ACC112 (cell line): ENCODE data around the gene B4GALT6.

Source experiments
- H2AFZ ChIP-seq: fragments of 200-600 bp; sonication (generic); one replicate; pipeline ENCODE4 v1.6.0; 2017; ENCODE audit warnings: antibody characterized with exemption, low read length; ENCODE audit not compliant: unreplicated experiment
- H3K27ac ChIP-seq: fragments of 200-600 bp; sonication (generic); 2 replicates; pipeline ENCODE4 v1.5.1; 2014; ENCODE audit warnings: low read depth, mild to moderate bottlenecking, antibody characterized with exemption, low read length, moderate library complexity
- H3K27me3 ChIP-seq: fragments of 200-600 bp; sonication (generic); 2 replicates; pipeline ENCODE4 v1.6.1; 2014; ENCODE audit warnings: mild to moderate bottlenecking, antibody characterized with exemption, low read length, moderate library complexity, mixed read lengths; ENCODE audit not compliant: insufficient read depth
- H3K36me3 ChIP-seq: fragments of 200-600 bp; sonication (generic); 2 replicates; pipeline ENCODE4 v1.6.1; 2016; ENCODE audit warnings: mild to moderate bottlenecking, antibody characterized with exemption, low read length, moderate library complexity, mixed read lengths; ENCODE audit not compliant: insufficient read depth
- H3K4me1 ChIP-seq: fragments of 200-600 bp; sonication (generic); one replicate; pipeline ENCODE4 v1.6.1; 2016; ENCODE audit warnings: low read length, mixed read lengths; ENCODE audit not compliant: insufficient read depth, unreplicated experiment, control insufficient read depth
- H3K4me3 ChIP-seq: fragments of 200-600 bp; sonication (generic); 2 replicates; pipeline ENCODE4 v1.5.1; 2014; ENCODE audit warnings: mild to moderate bottlenecking, low read depth, low read length
- H3K79me2 ChIP-seq: fragments of 200-600 bp; sonication (generic); one replicate; pipeline ENCODE4 v1.6.0; 2016; ENCODE audit warnings: low read length; ENCODE audit not compliant: control insufficient read depth, unreplicated experiment, insufficient read depth

B4GALT6 gene

GRCh38 chr18:31595121-31595771, 89.1 kb downstream of the B4GALT6 start:
- no peaks in the 10 kb centered on the region for H3K79me2 ChIP-seq
- H3K27me3 ChIP-seq: peaks cover 55% of the 10 kb centered on the region
- H3K4me1 ChIP-seq: no peaks in the 10 kb centered on the region
- no peaks in the 10 kb centered on the region for H3K36me3 ChIP-seq
- no peak overlapping the region for H2AFZ ChIP-seq
- no peak overlapping the region for H3K4me3 ChIP-seq
- H3K27ac ChIP-seq: no peak overlapping the region

GRCh38 chr18:31592506-31593157, 91.7 kb downstream of the B4GALT6 start:
- Histone ChIP-seq H3K4me3 (no peak overlapping the region), H3K36me3 (no peaks in the 10 kb centered on the region), H2AFZ (no peak overlapping the region), H3K27ac (no peak overlapping the region), H3K4me1 (no peaks in the 10 kb centered on the region), H3K27me3 (peaks cover 62% of the 10 kb centered on the region), H3K79me2 (no peaks in the 10 kb centered on the region)

DNA sequence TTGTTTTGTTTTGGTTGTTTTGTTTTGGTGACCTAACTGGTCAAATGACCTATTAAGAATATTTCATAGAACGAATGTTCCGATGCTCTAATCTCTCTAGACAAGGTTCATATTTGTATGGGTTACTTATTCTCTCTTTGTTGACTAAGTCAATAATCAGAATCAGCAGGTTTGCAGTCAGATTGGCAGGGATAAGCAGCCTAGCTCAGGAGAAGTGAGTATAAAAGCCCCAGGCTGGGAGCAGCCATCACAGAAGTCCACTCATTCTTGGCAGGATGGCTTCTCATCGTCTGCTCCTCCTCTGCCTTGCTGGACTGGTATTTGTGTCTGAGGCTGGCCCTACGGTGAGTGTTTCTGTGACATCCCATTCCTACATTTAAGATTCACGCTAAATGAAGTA, 92.8 kb downstream of the B4GALT6 start, which contains the start of gene TTR:
Gene TTR, plus strand, starts transcription at position 250 of the 400 bp plus-strand sequence. Its CDS starts 26 bp downstream, at position 276.
- Histone ChIP-seq H3K4me1 (no peaks in the 10 kb centered on the region), H3K4me3 (no peak within 1 kb of the TSS), H3K27ac (no peak within 1 kb of the TSS), H3K27me3 (peaks cover 62% of the 10 kb centered on the region), H3K79me2 (no peaks in the 10 kb centered on the region), H2AFZ (no peak within 1 kb of the TSS), H3K36me3 (no peaks in the 10 kb centered on the region)

DNA sequence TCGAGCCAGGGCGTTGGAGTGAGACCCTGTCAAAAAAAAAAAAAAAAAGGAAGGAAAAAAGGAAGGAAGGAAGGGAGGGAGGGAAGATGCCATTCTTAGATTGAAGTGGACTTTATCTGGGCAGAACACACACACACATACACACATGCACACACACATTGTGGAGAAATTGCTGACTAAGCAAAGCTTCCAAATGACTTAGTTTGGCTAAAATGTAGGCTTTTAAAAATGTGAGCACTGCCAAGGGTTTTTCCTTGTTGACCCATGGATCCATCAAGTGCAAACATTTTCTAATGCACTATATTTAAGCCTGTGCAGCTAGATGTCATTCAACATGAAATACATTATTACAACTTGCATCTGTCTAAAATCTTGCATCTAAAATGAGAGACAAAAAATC, 93.3 kb downstream of the B4GALT6 start:
- no peak overlapping the region for H2AFZ ChIP-seq
- H3K4me3 ChIP-seq: no peak overlapping the region
- H3K27me3 ChIP-seq: peaks cover 59% of the 10 kb centered on the region
- H3K79me2 ChIP-seq: no peaks in the 10 kb centered on the region
- no peak overlapping the region for H3K27ac ChIP-seq
- H3K4me1 ChIP-seq: no peaks in the 10 kb centered on the region
- H3K36me3 ChIP-seq: no peaks in the 10 kb centered on the region

DNA sequence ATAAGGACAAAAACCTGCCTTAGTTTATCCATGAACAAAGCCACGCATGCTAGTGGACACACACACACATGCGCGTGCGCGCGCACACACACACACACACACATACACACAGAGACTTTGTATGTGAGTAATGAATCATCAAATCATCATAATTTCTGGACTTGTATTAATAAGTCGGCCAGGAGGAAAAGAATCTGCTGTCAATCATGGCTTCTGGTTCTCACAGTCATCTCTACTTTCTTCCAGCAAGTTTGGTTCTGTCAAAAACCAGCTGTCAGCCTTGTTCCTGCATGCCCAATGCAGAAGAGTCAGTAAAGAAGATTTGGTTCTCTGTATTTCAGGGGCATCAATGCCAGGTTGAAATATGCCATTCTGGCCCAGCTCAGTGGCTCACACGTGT, 93.8 kb downstream of the B4GALT6 start:
- Histone ChIP-seq H2AFZ (no peak overlapping the region), H3K27me3 (peaks cover 56% of the 10 kb centered on the region), H3K36me3 (no peaks in the 10 kb centered on the region), H3K27ac (no peak overlapping the region), H3K79me2 (no peaks in the 10 kb centered on the region), H3K4me1 (no peaks in the 10 kb centered on the region), H3K4me3 (no peak overlapping the region)

DNA sequence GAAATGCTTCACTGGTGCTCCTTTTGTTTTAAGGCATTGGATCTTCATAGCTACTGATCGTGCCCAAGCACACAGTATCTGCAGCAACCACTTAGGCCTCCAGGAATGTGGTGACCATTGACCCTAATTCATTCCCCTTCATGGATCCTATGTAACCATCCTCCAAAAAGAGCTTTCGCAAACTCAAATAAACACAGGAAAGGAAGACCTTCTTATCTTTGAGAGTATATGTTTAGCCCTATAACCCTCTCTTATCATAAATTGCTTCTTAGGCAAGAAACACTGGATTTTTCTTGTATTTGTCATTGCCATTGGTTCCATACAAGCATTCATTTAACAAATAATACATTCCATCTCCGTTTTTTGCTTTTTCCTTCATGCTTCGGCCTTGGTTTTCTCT, 96.9 kb downstream of the B4GALT6 start:
- Histone ChIP-seq H3K27me3 (peaks cover 30% of the 10 kb centered on the region), H3K79me2 (no peaks in the 10 kb centered on the region), H3K27ac (no peak overlapping the region), H3K4me3 (no peak overlapping the region), H3K4me1 (no peaks in the 10 kb centered on the region), H2AFZ (no peak overlapping the region), H3K36me3 (no peaks in the 10 kb centered on the region)

DNA sequence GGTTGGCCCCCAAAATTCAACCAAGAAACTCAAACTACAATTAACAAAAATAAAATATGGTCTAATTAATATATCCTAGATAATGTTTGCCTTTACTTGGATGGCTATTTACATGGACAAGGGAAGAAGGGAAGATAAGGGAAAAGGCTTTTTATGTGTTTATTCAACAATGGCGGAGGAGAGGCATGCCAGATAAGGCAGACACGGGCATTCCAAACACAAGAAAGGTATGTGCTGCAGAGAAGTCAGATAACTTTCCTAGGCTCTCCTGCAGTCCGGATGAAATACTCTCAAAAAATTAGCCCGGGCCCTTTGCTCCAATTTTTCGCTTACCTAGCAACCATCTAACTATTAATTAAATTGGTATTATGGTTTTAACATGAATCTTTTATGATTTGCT, 97.8 kb downstream of the B4GALT6 start:
- Histone ChIP-seq H3K36me3 (no peaks in the 10 kb centered on the region), H3K27me3 (peaks cover 21% of the 10 kb centered on the region), H3K4me3 (no peak overlapping the region), H3K4me1 (no peaks in the 10 kb centered on the region), H3K27ac (no peak overlapping the region), H2AFZ (no peak overlapping the region), H3K79me2 (no peaks in the 10 kb centered on the region)

GRCh38 chr18:31585991-31586390, 98.4 kb downstream of the B4GALT6 start:
- Histone ChIP-seq H3K27me3 (peaks cover 17% of the 10 kb centered on the region), H3K79me2 (no peaks in the 10 kb centered on the region), H3K4me3 (no peak overlapping the region), H3K36me3 (no peaks in the 10 kb centered on the region), H2AFZ (no peak overlapping the region), H3K4me1 (no peaks in the 10 kb centered on the region), H3K27ac (no peak overlapping the region)

- Histone ChIP-seq H2AFZ (no peak overlapping the region), H3K4me1 (no peaks in the 10 kb centered on the region), H3K79me2 (no peaks in the 10 kb centered on the region), H3K27me3 (peaks cover 20% of the 10 kb centered on the region), H3K27ac (no peak overlapping the region), H3K36me3 (no peaks in the 10 kb centered on the region), H3K4me3 (no peak overlapping the region)
These were observed 101.1 kb downstream of the B4GALT6 start for GRCh38 chr18:31583185-31583854.

GRCh38 chr18:31581498-31582197, 102.7 kb downstream of the B4GALT6 start:
- Histone ChIP-seq H3K4me1 (no peaks in the 10 kb centered on the region), H3K4me3 (no peak overlapping the region), H3K79me2 (no peaks in the 10 kb centered on the region), H3K36me3 (no peaks in the 10 kb centered on the region), H3K27ac (no peak overlapping the region), H3K27me3 (peaks cover 20% of the 10 kb centered on the region; the same call in 1 of the 2 replicates), H2AFZ (no peak overlapping the region)
